ENCODE measurements around the gene SSBP2. TPM values are rescaled to one million over a fixed set of nuclear protein-coding genes. Genes with fewer than 3 reads are reported as not detected.

The SSBP2 gene
- total RNA-seq, 3 donors from 2014 or later = 65.5 to 110 (median 76.6) TPM

- H3K27me3 ChIP-seq = no peaks in the 10 kb centered on the region
- no peaks in the 10 kb centered on the region for H3K4me1 ChIP-seq
- H3K27ac ChIP-seq = no peak overlapping the region
- no peak for DNase-seq (ENCODE audit: low spot score in 2 of 2)
- intact Hi-C loops (cut with DNase I; ENCODE audit: low total_unique reads) = no loop called here
- no peaks in the 10 kb centered on the region for H3K9me3 ChIP-seq
- H3K4me3 ChIP-seq = no peak overlapping the region
- TF ChIP-seq CTCF (IDR thresholded peaks at IDR 0.05) = no peak
- no peak for TF ChIP-seq POLR2A (IDR thresholded peaks at IDR 0.05)
- no peak for TF ChIP-seq POLR2AphosphoS5 (IDR thresholded peaks at IDR 0.05)
- H3K36me3 ChIP-seq = peaks cover 7% of the 10 kb centered on the region
Measured at GRCh38 chr5:81469676-81470075, 281.2 kb downstream of the SSBP2 start.

- Histone ChIP-seq H3K4me1 (no peaks in the 10 kb centered on the region), H3K27ac (no peak overlapping the region), H3K27me3 (no peaks in the 10 kb centered on the region), H3K9me3 (no peaks in the 10 kb centered on the region), H3K36me3 (no peaks in the 10 kb centered on the region), H3K4me3 (no peak overlapping the region)
- intact Hi-C loops (cut with DNase I; ENCODE audit: low total_unique reads) = no loop called here
- DNase-seq (ENCODE audit: low spot score in 2 of 2) = no peak
- TF ChIP-seq CTCF (IDR thresholded peaks at IDR 0.05) (no peak), POLR2A (IDR thresholded peaks at IDR 0.05) (no peak), POLR2AphosphoS5 (IDR thresholded peaks at IDR 0.05) (no peak)
Measured at GRCh38 chr5:81450940-81451339, 300.0 kb downstream of the SSBP2 start.

GRCh38 chr5:81435023-81435422 is 315.9 kb downstream of the SSBP2 start:
- no peaks in the 10 kb centered on the region for H3K36me3 ChIP-seq
- no peak overlapping the region for H3K27ac ChIP-seq
- no peak for TF ChIP-seq POLR2AphosphoS5 (IDR thresholded peaks at IDR 0.05)
- no peak for TF ChIP-seq POLR2A (IDR thresholded peaks at IDR 0.05)
- TF ChIP-seq CTCF (IDR thresholded peaks at IDR 0.05) = no peak
- no peak overlapping the region for H3K4me3 ChIP-seq
- intact Hi-C loops (cut with DNase I; ENCODE audit: low total_unique reads) = no loop called here
- no peaks in the 10 kb centered on the region for H3K9me3 ChIP-seq
- no peak for DNase-seq (ENCODE audit: low spot score in 2 of 2)
- H3K4me1 ChIP-seq = no peaks in the 10 kb centered on the region
- no peaks in the 10 kb centered on the region for H3K27me3 ChIP-seq

DNA sequence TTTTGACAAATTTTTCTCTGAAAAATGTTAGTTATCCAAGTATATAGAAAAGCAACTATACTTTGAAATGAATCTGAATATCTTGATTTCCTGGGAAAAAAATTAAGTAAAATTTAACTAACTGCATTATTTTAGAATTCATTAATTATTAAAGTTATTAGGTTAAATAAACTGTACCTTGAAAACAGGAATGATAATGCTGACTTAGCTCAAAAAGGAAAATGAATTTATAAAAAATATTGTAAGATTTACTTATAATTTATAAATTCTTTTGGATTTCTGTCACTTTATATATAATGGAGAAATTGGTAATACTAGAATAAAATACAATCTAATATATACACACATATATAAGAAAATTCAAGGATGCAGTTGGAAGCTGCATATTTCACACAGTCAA is 320.9 kb downstream of the SSBP2 start:
- Histone ChIP-seq H3K4me1 (peaks cover 0 to 7% of the 10 kb centered on the region in 2 donors), H3K27ac (no peak overlapping the region), H3K36me3 (no peaks in the 10 kb centered on the region), H3K4me3 (no peak overlapping the region), H3K27me3 (no peaks in the 10 kb centered on the region), H3K9me3 (no peaks in the 10 kb centered on the region)
- TF ChIP-seq POLR2AphosphoS5 (IDR thresholded peaks at IDR 0.05) = no peak
- no peak for TF ChIP-seq CTCF (IDR thresholded peaks at IDR 0.05)
- TF ChIP-seq POLR2A (IDR thresholded peaks at IDR 0.05) = no peak
- no peak for DNase-seq (ENCODE audit: low spot score in 2 of 2)
- intact Hi-C loops (cut with DNase I; ENCODE audit: low total_unique reads) = no loop called here

- Histone ChIP-seq H3K4me3 (no peak overlapping the region), H3K27ac (no peak overlapping the region), H3K36me3 (no peaks in the 10 kb centered on the region), H3K27me3 (no peaks in the 10 kb centered on the region), H3K4me1 (peaks cover 0 to 7% of the 10 kb centered on the region in 2 donors), H3K9me3 (no peaks in the 10 kb centered on the region)
- TF ChIP-seq POLR2AphosphoS5 (IDR thresholded peaks at IDR 0.05) = no peak
- TF ChIP-seq POLR2A (IDR thresholded peaks at IDR 0.05) = no peak
- no peak for TF ChIP-seq CTCF (IDR thresholded peaks at IDR 0.05)
- intact Hi-C loops (cut with DNase I; ENCODE audit: low total_unique reads) = no loop called here
- DNase-seq (ENCODE audit: low spot score in 2 of 2) = no peak
Measured at GRCh38 chr5:81429363-81429762, 321.5 kb downstream of the SSBP2 start.
